ENCODE results near the gene FOXP1.

GRCh38 chr3:71370467-71370866 lies 213.1 kb downstream of the FOXP1 start:
- TF ChIP-seq, protein P1, sequence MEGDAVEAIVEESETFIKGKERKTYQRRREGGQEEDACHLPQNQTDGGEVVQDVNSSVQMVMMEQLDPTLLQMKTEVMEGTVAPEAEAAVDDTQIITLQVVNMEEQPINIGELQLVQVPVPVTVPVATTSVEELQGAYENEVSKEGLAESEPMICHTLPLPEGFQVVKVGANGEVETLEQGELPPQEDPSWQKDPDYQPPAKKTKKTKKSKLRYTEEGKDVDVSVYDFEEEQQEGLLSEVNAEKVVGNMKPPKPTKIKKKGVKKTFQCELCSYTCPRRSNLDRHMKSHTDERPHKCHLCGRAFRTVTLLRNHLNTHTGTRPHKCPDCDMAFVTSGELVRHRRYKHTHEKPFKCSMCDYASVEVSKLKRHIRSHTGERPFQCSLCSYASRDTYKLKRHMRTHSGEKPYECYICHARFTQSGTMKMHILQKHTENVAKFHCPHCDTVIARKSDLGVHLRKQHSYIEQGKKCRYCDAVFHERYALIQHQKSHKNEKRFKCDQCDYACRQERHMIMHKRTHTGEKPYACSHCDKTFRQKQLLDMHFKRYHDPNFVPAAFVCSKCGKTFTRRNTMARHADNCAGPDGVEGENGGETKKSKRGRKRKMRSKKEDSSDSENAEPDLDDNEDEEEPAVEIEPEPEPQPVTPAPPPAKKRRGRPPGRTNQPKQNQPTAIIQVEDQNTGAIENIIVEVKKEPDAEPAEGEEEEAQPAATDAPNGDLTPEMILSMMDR (IDR thresholded peaks at IDR 0.05) = no peak
- TF ChIP-seq POLR2A (IDR thresholded peaks at IDR 0.05) = no peak
